HCEC 1CT (cell line): Measurements from ENCODE around the gene ZNF654.
"Not testable (repeated sequence)": the region's sequence is repeated elsewhere in the genome, so short reads cannot be mapped to it uniquely, and the experiment has no call there.

Source experiments
- DNase-seq: peaks from one replicate; pipeline ENCODE4 v3.0.0-alpha.2; 2017

Gene ZNF654

GRCh38 chr3:88142094-88142624, 83.1 kb downstream of the ZNF654 start:
- DNase-seq = peak; percentile 70

- DNase-seq = no peak
These were observed 88.2 kb downstream of the ZNF654 start for GRCh38 chr3:88147261-88147660.

GRCh38 chr3:88148651-88149050, 89.6 kb downstream of the ZNF654 start:
- DNase-seq = no peak

GRCh38 chr3:88149101-88149508, 90.0 kb downstream of the ZNF654 start:
- DNase-seq = no peak

DNA sequence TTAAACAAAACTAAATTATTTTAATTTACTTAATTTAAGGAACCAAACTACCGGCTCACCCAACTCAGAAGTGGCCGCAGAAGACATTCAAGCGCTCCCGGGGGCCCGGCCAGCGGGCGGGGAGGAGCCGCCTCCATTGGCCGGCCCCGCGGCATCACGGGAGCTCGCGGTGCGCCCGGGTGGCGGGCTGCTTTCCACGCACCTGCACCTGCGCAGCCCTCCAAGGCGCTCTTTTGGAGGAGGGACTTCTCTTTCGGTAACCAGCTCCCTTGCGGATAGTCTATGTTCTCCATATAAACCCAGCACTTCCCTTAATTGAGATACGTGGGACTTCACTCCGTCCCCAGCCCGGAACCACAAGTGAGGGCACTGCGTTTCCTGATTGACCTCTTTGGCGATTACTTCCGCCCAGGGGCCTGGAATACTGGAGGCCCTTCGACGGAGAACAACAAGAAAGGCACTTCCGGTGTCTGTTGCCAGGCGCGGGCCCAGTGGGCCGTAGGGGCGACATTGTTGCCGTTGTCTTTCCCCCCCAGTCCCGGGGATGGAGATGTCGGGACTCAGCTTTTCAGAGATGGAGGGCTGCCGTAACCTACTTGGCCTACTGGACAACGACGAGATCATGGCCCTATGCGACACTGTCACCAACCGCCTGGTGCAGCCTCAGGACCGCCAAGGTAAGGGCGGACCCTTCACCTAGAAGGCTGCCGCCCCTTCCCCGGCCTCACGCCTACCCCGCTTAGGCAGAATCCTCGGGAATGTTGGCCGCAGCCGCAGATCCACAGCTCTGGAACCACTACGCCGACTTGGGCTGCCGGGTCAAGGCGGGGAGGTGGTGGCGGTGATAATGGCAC, 90.7 kb downstream of the ZNF654 start, which contains the start of gene C3orf38:
C3orf38 (plus strand) TSS at position 451 of the 854 bp plus-strand sequence; CDS start at position 545, 94 bp downstream.
- DNase-seq = peak; percentile 93

DNA sequence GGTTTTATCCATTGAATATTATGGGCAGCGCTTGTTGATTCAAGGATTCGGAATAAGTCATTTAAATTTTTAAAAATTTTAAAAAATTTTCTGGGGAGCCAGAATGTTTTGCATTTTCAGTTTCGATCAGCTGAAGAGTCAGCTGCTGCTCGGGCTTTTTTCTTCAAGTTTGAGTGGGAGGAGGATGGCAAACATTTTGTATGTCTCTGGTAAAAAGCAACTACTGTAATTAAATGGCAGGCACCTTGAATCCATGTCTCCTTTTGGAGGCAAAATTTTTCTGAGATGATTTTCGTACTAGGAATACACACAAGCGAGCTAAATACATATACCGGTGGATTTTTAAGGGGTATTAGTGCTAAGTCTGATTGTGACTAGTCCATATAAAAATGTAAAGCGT, 91.3 kb downstream of the ZNF654 start:
- no peak for DNase-seq

- DNase-seq = no peak
These were observed 91.8 kb downstream of the ZNF654 start for GRCh38 chr3:88150806-88151205.

DNA sequence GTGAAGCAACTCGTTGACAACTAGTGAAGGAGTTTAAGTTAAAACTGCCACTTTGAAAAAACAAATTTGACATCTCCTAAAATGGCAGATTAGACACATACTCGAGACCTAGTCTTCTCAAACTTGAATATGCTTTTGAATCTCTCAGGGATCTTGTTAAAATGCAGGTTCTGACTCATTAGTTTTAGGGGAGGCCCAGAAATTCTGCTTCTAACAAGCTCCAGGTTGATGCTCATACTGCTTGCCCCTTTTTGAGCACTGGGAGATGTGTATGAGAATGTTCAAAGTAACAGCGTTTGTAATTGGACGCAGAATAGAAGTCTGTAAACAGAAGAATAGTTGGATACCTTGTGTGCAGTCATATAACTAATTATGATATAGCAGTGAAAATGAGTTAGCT, 92.3 kb downstream of the ZNF654 start:
- DNase-seq = no peak

DNA sequence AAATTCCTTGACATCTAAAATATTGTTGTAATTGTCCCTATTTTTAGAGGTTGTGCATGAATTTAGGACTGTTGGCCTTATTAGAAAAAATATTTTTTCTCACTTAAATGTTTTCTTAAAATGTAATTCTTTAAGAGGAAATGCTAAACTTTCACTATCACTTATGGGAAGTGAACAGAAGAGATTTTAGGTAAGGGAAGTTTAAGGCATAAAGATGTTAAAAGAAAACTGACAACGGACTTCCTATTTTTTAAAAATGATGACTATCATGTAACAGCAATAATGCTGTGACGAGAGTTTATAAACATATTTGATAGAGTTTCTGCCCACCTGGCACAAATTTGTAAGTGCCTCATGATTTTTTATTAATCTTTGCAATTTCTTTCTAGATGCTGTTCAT, 93.8 kb downstream of the ZNF654 start:
- no peak for DNase-seq

DNA sequence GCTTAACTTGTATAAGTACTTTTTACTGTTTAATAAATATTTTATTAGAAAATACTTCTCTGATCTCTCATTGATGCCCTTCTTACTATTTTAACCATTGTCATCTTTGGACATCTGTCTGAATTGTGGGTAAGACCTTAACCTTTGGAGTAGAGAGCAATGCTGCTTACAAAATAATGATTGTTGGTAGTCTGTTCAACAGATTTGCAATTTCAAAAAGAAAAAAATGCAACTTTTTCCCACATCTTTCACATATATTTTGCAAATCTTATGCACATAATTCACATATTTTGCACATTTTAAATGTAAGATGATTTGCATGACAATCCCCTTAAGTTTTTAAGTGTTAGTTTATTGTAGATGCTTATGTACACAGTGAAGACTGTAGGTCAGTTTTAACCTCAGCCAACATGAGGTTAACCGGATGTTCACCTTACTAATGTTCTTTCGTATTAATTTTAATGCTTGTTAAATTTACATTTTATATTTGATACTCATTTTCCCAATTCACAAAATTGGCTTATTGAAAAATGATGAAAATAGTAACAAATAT, 107.4 kb downstream of the ZNF654 start:
- DNase-seq = no peak

DNA sequence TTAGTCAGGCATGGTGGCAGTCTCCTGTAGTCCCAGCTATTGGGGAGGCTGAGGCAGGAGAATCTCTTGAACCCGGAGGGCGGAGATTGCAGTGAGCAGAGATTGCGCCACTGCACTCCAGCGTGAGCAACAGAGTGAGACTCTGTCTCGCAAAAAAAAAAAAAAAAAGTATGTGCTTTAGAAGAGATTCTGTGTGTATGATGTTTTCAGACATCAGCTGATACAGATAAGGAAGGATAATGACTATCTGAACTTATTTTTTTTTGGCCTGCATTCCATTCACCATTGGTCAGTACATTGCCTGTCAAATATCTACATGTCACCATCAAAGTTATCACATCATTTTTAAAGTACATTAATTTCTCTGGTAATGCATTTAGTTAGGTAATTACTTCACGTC, 108.1 kb downstream of the ZNF654 start:
- no peak for DNase-seq

GRCh38 chr3:88167704-88168103, 108.6 kb downstream of the ZNF654 start:
- DNase-seq = no peak

- DNase-seq = no peak
These were observed 109.1 kb downstream of the ZNF654 start for GRCh38 chr3:88168171-88168570.

GRCh38 chr3:88180398-88180999, 121.4 kb downstream of the ZNF654 start:
- DNase-seq = peak; percentile 48

DNA sequence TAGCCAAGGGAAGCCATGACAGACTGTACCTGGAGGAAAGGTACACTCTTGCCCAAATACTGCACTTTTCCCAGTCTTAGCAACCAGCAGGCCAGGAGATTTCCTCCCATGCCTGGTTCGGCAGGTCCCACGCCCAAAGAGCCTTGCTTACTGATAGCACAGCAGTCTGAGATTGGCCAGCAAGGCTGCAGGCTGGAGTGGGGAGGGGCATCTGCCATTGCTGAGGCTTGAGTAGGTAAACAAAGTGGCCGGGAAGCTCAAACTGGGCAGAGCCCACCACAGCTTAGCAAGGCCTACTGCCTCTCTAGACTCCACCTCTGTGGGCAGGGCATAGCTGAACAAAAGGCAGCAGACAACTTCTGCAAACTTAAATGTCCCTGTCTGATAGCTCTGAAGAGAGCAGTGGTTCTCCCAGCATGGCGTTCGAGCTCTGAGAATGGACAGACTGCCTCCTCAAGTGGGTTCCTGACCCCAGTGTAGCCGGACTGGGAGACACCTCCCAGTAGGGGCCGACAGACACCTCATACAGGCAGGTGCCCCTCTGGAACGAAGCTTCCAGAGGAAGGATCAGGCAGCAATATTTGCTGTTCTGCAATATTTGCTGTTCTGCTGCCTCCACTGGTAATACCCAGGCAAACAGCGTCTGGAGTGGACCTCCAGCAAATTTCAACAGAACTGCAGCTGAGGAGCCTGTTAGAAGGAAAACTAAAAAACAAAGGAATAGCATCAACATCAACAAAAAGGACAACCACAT, 123.3 kb downstream of the ZNF654 start:
- not testable (repeated sequence) for DNase-seq

- DNase-seq = peak; percentile 41
These were observed 129.4 kb downstream of the ZNF654 start for GRCh38 chr3:88188436-88188835.

DNA sequence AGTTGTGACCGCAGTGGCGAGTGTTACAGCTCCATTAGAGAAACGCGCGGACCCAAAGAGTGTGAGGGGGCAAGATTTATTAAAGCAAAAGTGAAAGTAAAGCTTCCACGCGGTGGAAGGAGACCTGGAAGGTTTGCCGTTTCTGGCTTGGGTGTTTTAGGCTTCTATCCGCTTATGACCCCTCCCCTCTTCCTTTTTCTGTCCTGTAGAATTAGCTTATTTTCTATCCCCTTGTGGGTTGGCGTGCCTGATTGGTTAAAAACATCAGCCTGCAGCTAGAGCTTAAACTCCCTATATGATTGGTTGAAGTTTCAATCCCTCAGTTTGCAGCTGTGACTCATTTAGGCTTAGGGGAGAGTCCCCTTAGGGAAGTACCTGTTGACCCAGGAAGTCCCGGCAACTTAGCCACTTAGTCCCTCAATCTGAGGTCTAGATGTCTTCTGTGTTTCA, 130.3 kb downstream of the ZNF654 start:
- no peak for DNase-seq

GRCh38 chr3:88191872-88192409, 132.9 kb downstream of the ZNF654 start:
- DNase-seq = no peak

GRCh38 chr3:88192631-88193030, 133.6 kb downstream of the ZNF654 start:
- DNase-seq = no peak
